Stimulated activated CD8-positive, alpha-beta memory T cell treated with anti-CD3 and anti-CD28 coated beads, Interleukin-15, amount 100 ng/mL, for 48 hours (primary cell): ENCODE measurements around the gene POU5F1.
"Not testable (repeated sequence)": the region's sequence is repeated elsewhere in the genome, so short reads cannot be mapped to it uniquely, and the experiment has no call there.

ENCODE experiments used
- DNase-seq, 2 donors: peaks; one replicate each; pipeline ENCODE4 v3.0.0-alpha.2; 2020; ENCODE audit warnings: low read depth in 2 of 2

Gene POU5F1

DNA sequence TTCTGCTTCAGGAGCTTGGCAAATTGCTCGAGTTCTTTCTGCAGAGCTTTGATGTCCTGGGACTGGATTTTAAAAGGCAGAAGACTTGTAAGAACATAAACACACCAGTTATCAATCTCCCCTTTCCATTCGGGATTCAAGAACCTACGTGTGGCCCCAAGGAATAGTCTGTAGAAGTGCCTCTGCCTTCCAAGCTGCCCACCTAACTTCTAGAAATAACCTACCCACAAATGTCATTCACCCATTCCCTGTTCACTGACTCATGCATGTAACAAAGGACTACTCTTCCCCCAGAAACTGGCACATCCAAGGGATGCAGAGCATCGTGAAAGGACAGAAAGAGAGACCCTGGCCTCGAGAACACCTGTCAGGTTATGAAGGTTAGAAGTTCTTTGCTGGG, 4.5 kb downstream of the POU5F1 start:
- DNase-seq: no peak

- DNase-seq: not testable (repeated sequence)
Observed at GRCh38 chr6:31165064-31165832, 5.2 kb downstream of the POU5F1 start.

DNA sequence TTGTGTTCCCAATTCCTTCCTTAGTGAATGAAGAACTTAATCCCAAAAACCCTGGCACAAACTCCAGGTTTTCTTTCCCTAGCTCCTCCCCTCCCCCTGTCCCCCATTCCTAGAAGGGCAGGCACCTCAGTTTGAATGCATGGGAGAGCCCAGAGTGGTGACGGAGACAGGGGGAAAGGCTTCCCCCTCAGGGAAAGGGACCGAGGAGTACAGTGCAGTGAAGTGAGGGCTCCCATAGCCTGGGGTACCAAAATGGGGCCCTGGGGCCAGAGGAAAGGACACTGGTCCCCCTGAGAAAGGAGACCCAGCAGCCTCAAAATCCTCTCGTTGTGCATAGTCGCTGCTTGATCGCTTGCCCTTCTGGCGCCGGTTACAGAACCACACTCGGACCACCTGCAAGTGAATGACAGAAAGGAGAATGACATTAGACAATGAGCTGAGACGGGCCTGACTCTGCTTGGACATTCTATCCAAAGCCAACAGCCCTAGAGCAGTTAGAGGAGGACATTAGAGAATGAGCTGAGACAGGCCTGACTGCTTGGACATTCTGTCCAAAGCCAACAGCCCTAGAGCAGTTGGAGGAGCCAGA, 5.9 kb downstream of the POU5F1 start:
- not testable (repeated sequence) for DNase-seq

DNA sequence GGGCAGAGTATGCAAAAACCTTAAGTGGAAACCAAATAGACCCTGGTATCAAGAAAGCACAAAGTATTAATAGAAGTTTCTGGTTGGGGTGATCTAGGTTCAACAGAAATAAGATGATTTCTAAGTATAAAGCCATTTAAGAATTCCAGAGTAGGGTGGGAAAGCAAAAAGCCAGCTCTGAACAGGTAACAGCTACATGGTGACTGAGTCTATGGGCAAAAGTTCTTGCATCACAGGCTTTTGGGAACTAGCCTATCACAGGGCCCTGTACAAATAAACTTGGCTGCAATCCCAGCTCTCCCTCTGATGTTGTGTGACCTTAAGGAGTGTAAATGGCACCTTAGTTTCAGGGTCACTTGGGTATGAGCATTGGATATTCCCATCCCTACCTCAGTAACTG, 6.6 kb downstream of the POU5F1 start:
- no peak for DNase-seq

DNA sequence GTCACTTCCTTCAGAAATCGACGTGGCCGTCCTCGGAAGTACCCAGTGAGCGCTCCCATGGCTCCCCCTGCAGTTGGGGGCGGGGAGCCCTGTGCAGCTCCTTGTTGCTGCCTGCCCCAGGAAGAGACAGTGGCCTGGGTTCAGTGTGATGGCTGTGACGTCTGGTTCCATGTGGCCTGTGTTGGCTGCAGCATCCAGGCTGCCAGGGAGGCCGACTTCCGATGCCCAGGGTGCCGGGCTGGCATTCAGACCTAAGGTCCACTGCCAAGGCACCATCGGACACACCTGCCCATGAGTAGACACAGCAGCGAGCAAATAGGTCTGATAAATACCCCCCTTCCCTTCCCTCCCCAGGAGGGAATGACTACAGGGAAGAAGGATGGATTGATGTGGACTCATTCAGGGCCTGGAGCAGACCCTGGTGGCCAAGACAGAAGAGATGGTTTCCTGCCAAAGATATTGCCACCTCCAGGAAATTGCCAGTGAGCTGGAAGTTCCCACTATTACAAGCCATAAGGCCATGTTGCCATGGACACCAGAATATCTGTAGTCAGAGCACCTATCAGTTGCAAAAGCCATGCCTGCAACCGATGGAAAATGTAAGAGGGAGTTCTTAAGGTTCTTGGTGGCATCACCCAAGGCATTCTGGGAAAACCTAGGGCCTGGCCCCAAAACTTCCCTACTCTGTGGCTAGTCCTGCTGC, 7.9 kb downstream of the POU5F1 start:
- no peak for DNase-seq

DNA sequence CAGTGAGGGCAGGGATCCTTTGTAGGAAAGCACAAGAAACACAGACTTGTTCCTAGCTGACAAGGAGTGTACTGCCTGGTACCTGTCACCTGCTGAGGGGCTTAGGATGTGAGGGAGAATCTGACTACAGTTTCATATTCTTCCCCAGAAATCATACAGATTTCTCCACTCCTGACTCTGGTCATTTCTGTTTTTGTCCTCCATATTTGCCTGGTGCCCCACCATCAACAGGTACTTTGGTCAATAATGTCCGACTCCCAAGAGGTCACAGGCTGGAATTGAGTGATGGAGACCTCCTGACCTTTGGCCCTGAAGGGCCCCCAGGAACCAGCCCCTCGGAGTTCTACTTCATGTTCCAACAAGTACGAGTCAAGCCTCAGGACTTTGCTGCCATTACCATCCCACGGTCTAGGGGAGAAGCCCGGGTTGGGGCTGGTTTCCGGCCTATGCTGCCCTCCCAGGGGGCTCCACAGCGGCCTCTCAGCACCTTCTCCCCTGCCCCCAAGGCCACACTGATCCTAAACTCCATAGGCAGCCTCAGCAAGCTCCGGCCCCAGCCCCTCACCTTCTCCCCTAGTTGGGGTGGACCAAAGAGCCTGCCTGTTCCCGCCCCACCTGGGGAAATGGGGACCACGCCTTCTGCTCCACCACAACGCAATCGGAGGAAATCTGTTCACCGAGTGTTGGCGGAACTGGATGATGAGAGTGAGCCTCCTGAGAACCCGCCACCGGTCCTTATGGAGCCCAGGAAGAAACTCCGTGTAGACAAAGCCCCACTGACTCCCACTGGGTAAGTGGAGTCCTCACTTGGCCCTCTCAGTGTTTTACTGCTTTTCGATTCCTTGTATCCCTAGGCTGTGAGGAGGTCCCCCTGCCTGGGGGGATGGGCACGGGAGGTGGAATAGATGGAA, 9.0 kb downstream of the POU5F1 start:
- DNase-seq: no peak

- DNase-seq: no peak
Observed at GRCh38 chr6:31158863-31159855, 11.3 kb downstream of the POU5F1 start.

DNA sequence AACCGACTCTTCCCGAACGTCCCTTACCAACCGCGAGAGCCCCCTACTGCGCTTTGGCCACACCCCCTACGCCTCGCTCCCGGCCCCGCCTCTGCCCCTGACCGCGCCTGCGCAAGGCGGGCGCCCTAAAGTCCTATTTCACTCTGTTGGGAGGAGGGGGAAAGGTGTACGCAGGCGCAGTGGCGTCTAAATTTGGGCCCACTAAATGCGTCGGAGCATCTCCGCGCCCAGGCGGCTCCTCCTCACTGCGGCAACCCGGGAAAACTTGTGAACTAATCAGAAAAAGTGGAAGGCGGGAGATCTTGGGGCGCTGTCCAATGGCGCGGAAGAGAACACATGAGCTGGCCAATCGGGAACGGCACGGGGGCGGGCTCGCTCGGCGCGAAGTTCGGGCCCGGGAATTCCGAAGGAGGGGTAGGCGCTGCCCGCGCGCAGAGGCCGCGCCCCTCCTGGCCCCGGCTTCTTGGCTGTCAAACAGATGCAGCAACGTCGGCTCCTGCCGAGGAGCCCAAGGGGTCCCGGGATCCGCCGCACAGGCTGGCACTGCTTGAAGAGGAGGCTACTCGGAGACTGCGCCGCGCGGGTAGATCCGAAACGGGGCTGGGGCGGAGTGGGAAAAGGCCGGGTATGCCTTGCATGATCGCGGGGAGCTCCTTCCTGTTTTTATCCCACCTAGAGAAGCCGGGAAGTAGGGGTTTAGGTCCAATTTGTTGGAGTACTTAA, 12.2 kb downstream of the POU5F1 start, which contains the start of gene TCF19:
TSS of gene TCF19 (plus strand) at position 450 of the 723 bp plus-strand sequence. CDS start 881 bp downstream, outside the sequence.
- peak; percentile 98 to 99 for DNase-seq

DNA sequence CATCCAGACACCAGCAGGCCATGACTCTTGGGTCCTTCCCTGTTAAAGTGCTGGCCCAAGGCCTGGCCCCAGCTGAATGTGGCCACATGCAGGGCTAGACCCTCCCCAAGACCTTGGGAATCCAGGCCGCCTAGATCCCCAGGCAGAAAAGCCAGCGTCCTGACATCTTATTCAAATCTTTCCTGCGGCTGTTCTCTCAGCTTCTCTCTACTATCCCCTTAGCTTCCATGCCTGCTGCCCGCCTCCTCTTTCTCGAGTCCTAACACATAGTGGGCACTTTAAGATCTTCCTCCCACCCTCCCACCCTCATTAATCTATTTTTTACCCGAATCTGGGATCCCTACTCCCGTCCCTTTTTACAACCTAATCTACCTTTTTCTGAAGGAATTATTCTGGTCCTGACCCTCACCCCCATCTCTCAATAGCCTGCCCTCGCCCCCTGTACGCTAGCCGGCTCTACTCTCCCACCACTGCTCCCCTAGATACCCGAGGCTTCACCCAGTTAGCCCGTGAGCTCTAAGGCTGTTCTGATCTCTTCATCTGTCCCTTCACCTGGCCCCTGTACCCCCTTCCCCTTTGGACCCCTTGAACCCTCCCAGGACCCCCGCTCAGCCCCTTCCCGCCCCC, 12.9 kb downstream of the POU5F1 start, which contains the start of gene CCHCR1:
TSS of gene CCHCR1 (minus strand) at position 290 of the 627 bp plus-strand sequence. CDS start at position 88, 202 bp downstream.
- DNase-seq: no peak

DNA sequence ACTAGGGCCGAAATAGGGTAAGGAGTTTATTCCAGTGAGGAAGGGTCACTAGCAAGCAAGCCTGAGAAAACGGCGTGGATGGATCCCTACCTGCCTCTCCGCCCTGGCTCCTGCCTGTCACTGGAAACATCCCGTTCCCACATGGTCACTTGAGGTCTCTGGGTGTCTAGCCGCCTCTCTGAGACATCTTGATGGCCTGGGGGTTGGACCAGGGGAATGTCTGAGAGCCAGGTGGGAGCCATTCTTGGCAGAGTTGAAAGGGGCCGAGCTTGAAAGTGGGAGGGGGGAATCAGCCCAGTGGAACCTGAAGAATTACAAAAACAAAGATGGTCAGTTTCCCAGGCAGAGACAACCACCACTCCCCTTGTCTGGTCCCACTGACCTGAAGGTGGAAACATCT, 13.8 kb downstream of the POU5F1 start:
- no peak for DNase-seq

GRCh38 chr6:31154436-31154835, 16.0 kb downstream of the POU5F1 start:
- DNase-seq: no peak

DNA sequence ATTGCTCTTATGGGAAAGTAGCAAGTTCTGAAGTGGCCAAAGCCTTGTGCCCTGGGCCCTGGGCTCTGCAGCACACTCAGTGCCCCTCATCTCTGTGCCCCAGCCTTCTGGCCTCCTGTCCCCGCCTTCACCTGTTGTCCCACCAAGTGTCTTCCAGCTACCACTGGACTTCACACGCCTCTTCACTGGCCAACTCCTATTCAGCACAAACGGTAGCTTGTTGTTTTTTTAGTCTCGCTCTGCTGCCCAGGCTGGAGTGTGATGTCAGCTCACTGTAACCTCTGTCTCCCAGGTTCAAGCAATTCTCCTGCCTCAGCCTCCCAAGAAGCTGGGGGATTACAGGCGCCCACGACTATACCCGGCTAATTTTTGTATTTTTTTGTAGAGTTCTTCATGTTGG, 17.7 kb downstream of the POU5F1 start:
- no peak for DNase-seq

GRCh38 chr6:31149827-31150447, 20.5 kb downstream of the POU5F1 start:
- no peak for DNase-seq

GRCh38 chr6:31145386-31145785, 25.1 kb downstream of the POU5F1 start:
- DNase-seq: no peak

- no peak for DNase-seq
Observed at GRCh38 chr6:31144970-31145340, 25.5 kb downstream of the POU5F1 start.

GRCh38 chr6:31144296-31144969, 26.0 kb downstream of the POU5F1 start:
- no peak for DNase-seq

- no peak for DNase-seq
Observed at GRCh38 chr6:31143148-31143547, 27.3 kb downstream of the POU5F1 start.

DNA sequence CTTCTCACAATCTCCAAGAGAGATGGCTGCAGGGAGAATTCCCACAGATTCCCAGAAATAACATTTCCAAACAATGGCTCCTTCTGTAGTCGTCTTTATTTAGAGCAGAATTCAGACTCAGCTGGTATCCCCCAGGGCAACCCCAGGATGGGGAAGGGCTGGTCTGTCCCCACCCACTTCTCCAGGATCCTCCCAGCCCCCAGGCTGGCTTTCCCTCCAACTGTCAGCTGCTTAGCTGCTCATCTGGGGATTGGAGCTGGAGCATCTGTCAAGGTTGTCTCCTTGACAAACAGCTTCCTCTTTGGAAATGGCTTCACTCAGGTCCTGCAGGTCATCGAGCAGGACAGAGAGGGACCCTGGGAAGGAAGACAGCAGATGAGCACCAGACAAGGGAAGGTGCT, 28.1 kb downstream of the POU5F1 start:
- DNase-seq: no peak
